ENCODE results near the gene GRAMD1A.

DNA sequence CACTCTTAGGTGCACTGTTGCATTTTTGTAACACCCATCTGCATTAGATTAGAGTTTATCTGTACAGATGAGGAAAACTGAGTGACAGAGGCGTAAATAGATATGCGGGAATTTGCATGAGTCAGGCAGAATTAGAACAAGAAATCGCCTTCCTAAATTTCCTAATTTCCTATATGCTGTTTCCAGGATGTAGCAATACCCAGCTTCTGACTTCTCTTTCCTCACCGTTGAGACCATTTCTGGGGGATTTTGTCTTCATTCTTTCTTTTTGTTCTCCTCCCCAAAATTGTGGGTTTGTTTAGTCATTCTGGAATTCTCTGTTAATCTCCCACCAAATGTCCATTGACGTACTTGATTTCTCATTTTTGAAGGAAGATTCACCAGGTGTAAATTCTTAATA lies 25.5 kb upstream of the GRAMD1A start:
- TF ChIP-seq POLR2A (IDR thresholded peaks at IDR 0.05; ENCODE audit: low read depth) = no peak
- TF ChIP-seq CTCF (IDR thresholded peaks at IDR 0.05) = no peak
